ENCODE measurements around the gene MALT1. TPM values are rescaled to one million over a fixed set of nuclear protein-coding genes. Genes with fewer than 3 reads are reported as not detected.

The MALT1 gene
- total and polyA plus RNA-seq, 4 experiments from 2014 or later, result 60.3 to 96.7 (median 77.4) TPM

DNA sequence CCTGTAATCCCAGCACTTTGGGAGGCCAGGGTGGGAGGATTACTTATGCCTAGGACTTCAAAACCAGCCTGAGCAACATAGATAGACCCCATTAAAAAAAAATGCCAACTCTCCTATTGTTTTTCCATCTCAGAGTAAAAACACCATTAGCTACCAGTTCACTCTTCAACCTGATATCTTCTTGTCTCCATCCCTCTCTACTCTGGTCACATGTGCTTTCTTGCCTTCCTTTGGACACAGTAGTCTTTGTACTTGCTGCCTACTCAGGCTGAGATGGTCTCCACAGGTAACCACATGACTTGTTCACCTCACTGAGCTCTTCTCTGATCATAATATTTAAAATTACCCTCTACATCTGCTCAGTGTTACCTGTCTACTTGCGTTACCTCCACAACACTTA, 5.0 kb downstream of the MALT1 start:
- H3K4me3 ChIP-seq (ENCODE audit: low read length in 2 of 2), result no peak overlapping the region
- peak overlapping the region; percentile 56 to 75 (median 66) for H3K4me3 Mint-ChIP-seq
- H3K27me3 Mint-ChIP-seq, result no peaks in the 10 kb centered on the region
- H3K4me1 ChIP-seq (ENCODE audit: insufficient read depth, low read length), result peaks cover 83% of the 10 kb centered on the region
- H3K36me3 ChIP-seq (ENCODE audit: insufficient read depth, low read length), result no peaks in the 10 kb centered on the region
- peaks cover 55 to 81% (median 66%) of the 10 kb centered on the region in 4 donors for H3K4me1 Mint-ChIP-seq
- POLR2A ChIA-PET (ENCODE audit: partially characterized antibody), result interaction anchor here (1.0 to 4.0 kb wide), 4 partner anchors 11 to 135 kb away, joined by 3 to 27 read pairs (median 6); no protein-coding TSS in a partner anchor
- H3K27ac ChIP-seq (ENCODE audit: low read depth, low read length), result no peak overlapping the region
- peaks cover 16 to 40% of the 10 kb centered on the region in 2 donors for H3K36me3 Mint-ChIP-seq
- CTCF ChIA-PET (ENCODE audit: partially characterized antibody), result no interaction called here
- H3K27ac Mint-ChIP-seq, result peak overlapping the region in 6 of 7 donors; percentile 17 to 68 (median 58)
- H3K9me3 ChIP-seq (ENCODE audit: control insufficient read depth in 1 of 2, low read length in 2 of 2), result no peaks in the 10 kb centered on the region
- H3K9me3 Mint-ChIP-seq, result no peaks in the 10 kb centered on the region
- no peaks in the 10 kb centered on the region for H3K27me3 ChIP-seq (ENCODE audit: insufficient read depth, low read length)
- intact Hi-C loops (cut with micrococcal nuclease), result loop anchor here (1.0 kb wide), 1 partner anchor 8 kb away; no protein-coding TSS in a partner anchor
- DNase-seq, result no peak

GRCh38 chr18:58682429-58683069, 11.3 kb downstream of the MALT1 start:
- no peak overlapping the region for H3K27ac ChIP-seq (ENCODE audit: low read depth, low read length)

DNA sequence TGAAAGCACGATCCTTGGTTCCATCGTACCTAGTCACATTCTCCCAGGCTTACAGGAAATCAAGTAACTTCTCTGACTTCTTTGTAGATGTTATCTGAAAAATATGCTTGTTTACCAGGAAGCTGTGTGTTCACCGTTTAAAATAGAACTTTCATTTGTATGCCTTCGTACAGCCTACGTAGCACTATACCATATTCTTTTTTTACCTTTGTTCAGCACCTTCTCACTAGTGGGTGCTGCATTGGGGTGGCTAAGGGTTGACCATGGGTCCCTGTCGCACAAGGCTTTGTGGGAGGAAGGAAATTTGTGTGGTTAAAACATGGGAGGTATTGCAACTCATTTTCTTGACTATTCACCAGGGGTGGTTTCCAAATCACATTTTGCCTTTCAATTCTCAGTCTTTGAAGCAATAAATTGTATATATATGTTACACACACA, 16.6 kb downstream of the MALT1 start:
- Histone ChIP-seq H3K27ac (ENCODE audit: low read depth, low read length) (peak overlapping the region; percentile 64), H3K4me1 (ENCODE audit: insufficient read depth, low read length) (peaks cover 84% of the 10 kb centered on the region), H3K36me3 (ENCODE audit: insufficient read depth, low read length) (peaks cover 18% of the 10 kb centered on the region), H3K9me3 (ENCODE audit: control insufficient read depth in 1 of 2, low read length in 2 of 2) (no peaks in the 10 kb centered on the region), H3K4me3 (ENCODE audit: low read length in 2 of 2) (peak overlapping the region in 1 of 2 donors; percentile 21), H3K27me3 (ENCODE audit: insufficient read depth, low read length) (no peaks in the 10 kb centered on the region)
- H3K27me3 Mint-ChIP-seq, result no peaks in the 10 kb centered on the region
- peaks cover 58 to 61% of the 10 kb centered on the region in 2 donors for H3K36me3 Mint-ChIP-seq
- peak; percentile 85 to 93 (median 91) for DNase-seq
- POLR2A ChIA-PET (ENCODE audit: partially characterized antibody), result interaction anchor here (0.6 to 16.1 kb wide), 15 partner anchors 10 to 158 kb away, joined by 3 to 344 read pairs (median 5); partner anchors contain the start of gene MALT1
- CTCF ChIA-PET (ENCODE audit: partially characterized antibody), result interaction anchor here (0.6 to 2.2 kb wide), 3 partner anchors 16 to 76 kb away, joined by 3 to 11 read pairs (median 6); partner anchors contain the start of gene MALT1
- no peaks in the 10 kb centered on the region for H3K9me3 Mint-ChIP-seq
- intact Hi-C loops (cut with micrococcal nuclease), result loop anchor here (1.0 to 2.0 kb wide), 2 partner anchors 17 to 27 kb away; partner anchors contain the start of gene MALT1
- H3K27ac Mint-ChIP-seq, result peak overlapping the region; percentile 90 to 98 (median 96)
- H3K4me3 Mint-ChIP-seq, result peak overlapping the region; percentile 73 to 86 (median 81)
- H3K4me1 Mint-ChIP-seq, result peaks cover 58 to 77% (median 65%) of the 10 kb centered on the region in 4 donors

More at GRCh38 chr18:58682429-58683069, 11.3 kb downstream of the MALT1 start:
- peaks cover 17% of the 10 kb centered on the region for H3K36me3 ChIP-seq (ENCODE audit: insufficient read depth, low read length)
- H3K9me3 ChIP-seq (ENCODE audit: control insufficient read depth in 1 of 2, low read length in 2 of 2), result no peaks in the 10 kb centered on the region
- H3K27ac Mint-ChIP-seq, result peak overlapping the region; percentile 44 to 87 (median 65)
- peaks cover 0 to 2% (median 0%) of the 10 kb centered on the region in 8 donors for H3K9me3 Mint-ChIP-seq
- peaks cover 47 to 51% of the 10 kb centered on the region in 2 donors for H3K36me3 Mint-ChIP-seq
- no peak overlapping the region for H3K4me3 ChIP-seq (ENCODE audit: low read length in 2 of 2)
- H3K4me1 Mint-ChIP-seq, result peaks cover 56 to 87% (median 69%) of the 10 kb centered on the region in 4 donors
- H3K4me3 Mint-ChIP-seq, result peak overlapping the region in 2 of 8 donors; percentile 6 to 25
- ChIA-PET CTCF (ENCODE audit: partially characterized antibody) (interaction anchor here (0.9 to 2.2 kb wide), 4 partner anchors 10 to 81 kb away, joined by 3 to 11 read pairs (median 3); partner anchors contain the start of gene MALT1), POLR2A (ENCODE audit: partially characterized antibody) (interaction anchor here (0.6 to 16.1 kb wide), 3 partner anchors 13 to 158 kb away, joined by 4 to 344 read pairs (median 7); partner anchors contain the start of gene MALT1)
- peaks cover 81% of the 10 kb centered on the region for H3K4me1 ChIP-seq (ENCODE audit: insufficient read depth, low read length)
- intact Hi-C loops (cut with micrococcal nuclease), result no loop called here
- no peaks in the 10 kb centered on the region for H3K27me3 Mint-ChIP-seq
- no peak for DNase-seq
- no peaks in the 10 kb centered on the region for H3K27me3 ChIP-seq (ENCODE audit: insufficient read depth, low read length)

GRCh38 chr18:58690259-58690658, 19.0 kb downstream of the MALT1 start:
- Histone ChIP-seq H3K9me3 (ENCODE audit: control insufficient read depth in 1 of 2, low read length in 2 of 2) (no peaks in the 10 kb centered on the region), H3K36me3 (ENCODE audit: insufficient read depth, low read length) (peaks cover 15% of the 10 kb centered on the region), H3K27me3 (ENCODE audit: insufficient read depth, low read length) (no peaks in the 10 kb centered on the region), H3K4me1 (ENCODE audit: insufficient read depth, low read length) (peaks cover 98% of the 10 kb centered on the region), H3K27ac (ENCODE audit: low read depth, low read length) (no peak overlapping the region), H3K4me3 (ENCODE audit: low read length in 2 of 2) (no peak overlapping the region)
- H3K4me3 Mint-ChIP-seq, result peak overlapping the region in 5 of 8 donors; percentile 22 to 73 (median 59)
- H3K27ac Mint-ChIP-seq, result peak overlapping the region; percentile 76 to 93 (median 85)
- peaks cover 37 to 76% (median 64%) of the 10 kb centered on the region in 4 donors for H3K4me1 Mint-ChIP-seq
- H3K9me3 Mint-ChIP-seq, result no peaks in the 10 kb centered on the region
- no peak for DNase-seq
- ChIA-PET CTCF (ENCODE audit: partially characterized antibody) (interaction anchor here (1.0 to 1.2 kb wide), 2 partner anchors 42 to 74 kb away, joined by 3 to 8 read pairs; no protein-coding TSS in a partner anchor), POLR2A (ENCODE audit: partially characterized antibody) (interaction anchor here (0.7 to 16.1 kb wide), 4 partner anchors 20 to 75 kb away, joined by 3 to 344 read pairs (median 6); partner anchors contain the start of gene MALT1)
- H3K27me3 Mint-ChIP-seq, result no peaks in the 10 kb centered on the region
- H3K36me3 Mint-ChIP-seq, result peaks cover 52 to 56% of the 10 kb centered on the region in 2 donors
- intact Hi-C loops (cut with micrococcal nuclease), result no loop called here

DNA sequence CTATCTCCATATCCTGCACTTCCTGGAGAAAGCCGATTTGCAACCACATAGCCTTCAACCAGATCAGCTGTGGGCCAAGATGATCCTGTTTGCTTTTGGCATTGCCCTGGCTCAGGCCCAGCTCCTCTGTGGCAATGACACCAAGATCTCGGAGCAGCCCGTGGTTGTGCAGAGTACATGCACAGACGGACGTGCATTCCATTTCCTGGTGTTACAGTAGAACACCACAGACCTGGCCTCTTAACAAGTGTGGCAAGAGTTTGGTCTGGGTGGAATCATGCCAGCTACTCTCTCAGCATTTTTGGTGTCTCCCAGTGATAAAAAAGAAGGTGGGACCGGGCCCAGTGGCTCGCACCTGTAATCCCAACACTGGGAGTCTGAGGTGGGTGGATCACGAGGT, 20.0 kb downstream of the MALT1 start:
- H3K36me3 ChIP-seq (ENCODE audit: insufficient read depth, low read length), result peaks cover 15% of the 10 kb centered on the region
- CTCF ChIA-PET (ENCODE audit: partially characterized antibody), result interaction anchor here (0.9 to 3.2 kb wide), 5 partner anchors 19 to 163 kb away, joined by 3 to 19 read pairs (median 4); partner anchors contain the start of gene MALT1

DNA sequence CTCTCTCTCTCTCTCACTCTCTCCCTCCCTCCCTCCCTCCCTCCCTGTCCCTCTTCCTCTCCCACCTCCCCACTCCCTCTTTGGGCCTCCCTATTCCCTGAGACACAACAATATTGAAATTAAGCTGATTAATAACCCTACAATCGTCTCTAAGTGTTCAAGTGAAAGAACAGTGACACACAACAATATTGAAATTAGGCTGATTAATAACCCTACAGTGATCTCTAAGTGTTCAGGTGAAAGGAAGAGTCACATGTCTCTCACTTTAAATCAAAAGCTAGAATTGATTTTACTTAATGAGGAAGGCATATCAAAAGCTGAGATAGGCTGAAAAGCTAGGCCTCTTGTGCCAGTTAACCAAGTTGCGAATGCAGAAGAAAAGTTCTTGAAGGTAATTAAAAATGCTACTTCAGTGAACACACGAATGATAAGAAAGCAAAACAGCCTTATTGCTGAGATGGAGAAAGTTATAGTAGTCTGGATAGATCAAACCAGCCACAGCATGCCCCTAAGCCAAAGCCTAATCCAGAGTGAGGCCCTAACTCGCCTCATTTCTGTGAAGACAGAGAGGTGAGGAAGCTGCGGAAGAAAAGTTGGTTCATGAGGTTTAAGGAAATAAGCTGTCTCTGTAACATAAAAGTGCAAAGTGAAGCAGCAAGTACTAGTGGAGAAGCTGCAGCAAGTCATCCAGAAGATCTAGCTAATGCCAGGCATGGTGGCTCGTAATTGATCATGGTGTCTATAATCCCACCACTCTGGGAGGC, 21.3 kb downstream of the MALT1 start:
- DNase-seq, result peak; percentile 42 to 55 (median 50)

More for the DNA sequence above, 20.0 kb downstream of the MALT1 start:
- Histone ChIP-seq H3K27me3 (ENCODE audit: insufficient read depth, low read length) (no peaks in the 10 kb centered on the region), H3K27ac (ENCODE audit: low read depth, low read length) (no peak overlapping the region), H3K9me3 (ENCODE audit: control insufficient read depth in 1 of 2, low read length in 2 of 2) (no peaks in the 10 kb centered on the region), H3K4me3 (ENCODE audit: low read length in 2 of 2) (no peak overlapping the region), H3K4me1 (ENCODE audit: insufficient read depth, low read length) (peaks cover 97% of the 10 kb centered on the region)
- no peaks in the 10 kb centered on the region for H3K27me3 Mint-ChIP-seq
- H3K36me3 Mint-ChIP-seq, result peaks cover 52 to 59% of the 10 kb centered on the region in 2 donors
- POLR2A ChIA-PET (ENCODE audit: partially characterized antibody), result interaction anchor here (1.3 to 16.1 kb wide), 4 partner anchors 14 to 76 kb away, joined by 4 to 344 read pairs (median 6); partner anchors contain the start of gene MALT1
- H3K9me3 Mint-ChIP-seq, result no peaks in the 10 kb centered on the region
- peaks cover 27 to 78% (median 60%) of the 10 kb centered on the region in 4 donors for H3K4me1 Mint-ChIP-seq
- H3K4me3 Mint-ChIP-seq, result peak overlapping the region in 4 of 8 donors; percentile 12 to 56 (median 30)
- H3K27ac Mint-ChIP-seq, result peak overlapping the region in 6 of 7 donors; percentile 43 to 90 (median 78)
- DNase-seq, result no peak
- intact Hi-C loops (cut with micrococcal nuclease), result no loop called here

More for the DNA sequence above, 21.3 kb downstream of the MALT1 start:
- Mint-ChIP-seq H3K4me3 (peak overlapping the region; percentile 37 to 76 (median 62)), H3K9me3 (no peaks in the 10 kb centered on the region), H3K27ac (peak overlapping the region; percentile 70 to 95 (median 81)), H3K36me3 (peaks cover 57 to 62% of the 10 kb centered on the region in 2 donors), H3K27me3 (no peaks in the 10 kb centered on the region), H3K4me1 (peaks cover 14 to 78% (median 52%) of the 10 kb centered on the region in 4 donors)
- peaks cover 97% of the 10 kb centered on the region for H3K4me1 ChIP-seq (ENCODE audit: insufficient read depth, low read length)
- ChIA-PET CTCF (ENCODE audit: partially characterized antibody) (interaction anchor here (0.9 to 3.2 kb wide), 13 partner anchors 14 to 164 kb away, joined by 3 to 19 read pairs (median 5); partner anchors contain the start of gene MALT1), POLR2A (ENCODE audit: partially characterized antibody) (interaction anchor here (1.0 to 16.1 kb wide), 9 partner anchors 16 to 152 kb away, joined by 3 to 344 read pairs (median 4); partner anchors contain the start of gene MALT1)
- intact Hi-C loops (cut with micrococcal nuclease), result loop anchor here (1.0 kb wide), 1 partner anchor 21 kb away; the partner anchor contains the start of gene MALT1
- H3K27me3 ChIP-seq (ENCODE audit: insufficient read depth, low read length), result no peaks in the 10 kb centered on the region
- H3K27ac ChIP-seq (ENCODE audit: low read depth, low read length), result peak overlapping the region; percentile 26
- H3K36me3 ChIP-seq (ENCODE audit: insufficient read depth, low read length), result peaks cover 15% of the 10 kb centered on the region
- no peaks in the 10 kb centered on the region for H3K9me3 ChIP-seq (ENCODE audit: control insufficient read depth in 1 of 2, low read length in 2 of 2)
- H3K4me3 ChIP-seq (ENCODE audit: low read length in 2 of 2), result peak overlapping the region in 1 of 2 donors; percentile 11

All from CD4-positive, alpha-beta memory T cell (primary cell).